NCI-H748 treated with DMSO at 0.1 percent for 48 hours (cell line): ENCODE data around the gene RPS27.
"Not testable (repeated sequence)": the region's sequence is repeated elsewhere in the genome, so short reads cannot be mapped to it uniquely, and the experiment has no call there.

Source experiments
- DNase-seq: peaks from one replicate; lab custom pipeline; 2025; lab: John Stamatoyannopoulos, UW

The RPS27 gene

DNA sequence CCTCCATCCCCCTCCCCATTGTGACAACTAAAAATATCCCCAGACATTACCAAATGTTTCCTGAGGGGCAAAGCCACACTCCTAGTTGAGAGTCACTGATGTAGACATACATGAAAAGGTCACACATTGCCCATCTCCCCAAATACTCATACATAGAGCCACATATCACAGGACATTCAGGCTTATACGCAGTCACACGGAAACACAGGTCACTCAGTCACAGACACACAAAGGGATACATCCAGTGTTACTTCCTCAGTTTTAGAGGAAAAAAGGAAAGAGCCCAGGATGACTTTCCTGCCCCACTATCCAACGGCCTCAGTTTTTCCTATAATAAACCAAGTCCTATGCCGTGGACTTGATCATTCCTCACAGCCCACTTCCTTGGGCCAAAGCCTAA, 29.1 kb upstream of the RPS27 start:
- no peak for DNase-seq

DNA sequence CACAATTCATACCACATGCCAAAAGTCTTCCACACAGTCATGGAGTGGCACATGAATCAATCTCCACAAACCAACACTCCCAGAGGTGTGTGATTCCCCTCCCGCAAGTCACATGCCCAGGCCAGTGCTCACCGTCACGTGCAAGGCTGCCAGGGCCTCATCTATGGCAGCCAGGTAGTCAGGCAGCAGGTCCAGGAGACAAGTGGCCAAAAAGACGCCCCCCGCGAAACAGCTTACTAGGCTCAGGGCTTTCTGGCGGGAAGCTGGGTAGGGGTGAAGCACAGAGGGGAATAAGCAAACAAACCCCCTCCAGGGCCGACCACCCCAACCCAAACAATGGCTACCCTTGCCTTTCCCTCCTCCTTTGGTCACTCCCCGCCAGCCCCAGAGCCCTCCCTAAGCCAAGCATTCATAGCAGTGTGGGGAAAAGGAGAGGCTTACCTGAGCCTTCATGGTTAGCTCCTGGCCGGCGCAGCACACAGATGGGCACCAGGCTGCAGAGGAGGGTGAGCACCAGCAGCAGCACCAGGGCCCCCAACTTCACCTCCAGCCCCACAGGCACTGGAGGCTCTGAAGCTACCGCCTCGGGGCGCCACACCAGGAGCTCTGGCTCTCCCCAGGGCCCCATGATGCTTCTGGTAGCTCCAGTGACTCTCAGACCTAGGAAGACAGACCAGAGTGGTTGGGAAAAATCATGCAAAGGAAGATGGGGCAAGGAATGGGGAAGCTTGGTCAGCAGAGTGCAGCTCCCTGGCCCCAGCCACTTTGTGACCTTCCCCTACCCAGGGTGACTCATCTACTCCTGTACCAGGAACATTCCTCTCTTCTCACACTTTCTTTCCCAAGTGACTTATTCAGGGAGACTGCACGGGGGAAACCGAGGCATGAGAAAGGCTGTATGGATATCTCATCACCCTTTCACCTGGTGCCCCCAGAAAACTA, 28.2 kb upstream of the RPS27 start:
- DNase-seq, result no peak

DNA sequence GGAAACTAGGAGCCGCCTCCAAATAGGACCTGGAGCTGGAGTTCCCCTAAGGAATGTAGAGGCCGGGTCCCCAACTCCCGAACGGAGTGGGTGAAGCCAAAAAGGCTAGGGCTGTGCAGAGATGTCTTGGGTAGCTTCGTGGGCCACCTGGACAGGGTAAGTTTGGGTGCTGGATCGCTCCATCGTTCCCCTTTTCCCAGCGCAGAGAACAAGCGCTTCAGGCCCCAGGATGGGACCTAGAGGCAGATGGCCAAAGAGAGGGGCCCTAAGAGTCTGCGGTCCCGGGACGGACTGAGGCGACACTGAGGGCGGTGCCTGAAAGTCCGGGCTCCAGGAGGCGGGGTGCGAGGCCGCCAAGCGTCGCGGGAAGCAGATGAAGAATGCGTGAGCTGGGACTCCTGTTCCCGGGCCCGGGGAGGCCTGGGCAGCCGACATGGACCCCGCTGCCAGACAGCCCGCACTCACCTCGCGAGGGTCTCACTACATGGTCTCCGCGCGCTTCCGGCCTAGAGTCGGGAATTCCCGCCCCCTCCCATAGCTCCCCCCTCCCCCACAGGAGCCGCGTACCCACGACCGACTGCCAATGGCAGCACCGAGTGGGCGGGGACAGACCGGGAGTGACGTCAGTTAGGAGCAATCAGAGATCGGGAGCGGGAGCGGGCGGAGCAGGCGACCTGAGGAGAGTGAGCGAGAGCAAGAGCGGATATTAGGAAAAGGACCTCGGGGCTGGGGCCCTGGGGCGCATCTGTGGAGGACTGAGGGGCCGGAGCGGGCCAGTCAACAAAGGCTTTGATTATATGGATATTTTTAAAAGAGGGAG, 27.3 kb upstream of the RPS27 start, which contains the start of gene SLC39A1:
Gene SLC39A1, minus strand, starts transcription at position 508 of the 820 bp plus-strand sequence. CDS start 822 bp downstream, outside the sequence.
- peak; percentile 96 for DNase-seq

DNA sequence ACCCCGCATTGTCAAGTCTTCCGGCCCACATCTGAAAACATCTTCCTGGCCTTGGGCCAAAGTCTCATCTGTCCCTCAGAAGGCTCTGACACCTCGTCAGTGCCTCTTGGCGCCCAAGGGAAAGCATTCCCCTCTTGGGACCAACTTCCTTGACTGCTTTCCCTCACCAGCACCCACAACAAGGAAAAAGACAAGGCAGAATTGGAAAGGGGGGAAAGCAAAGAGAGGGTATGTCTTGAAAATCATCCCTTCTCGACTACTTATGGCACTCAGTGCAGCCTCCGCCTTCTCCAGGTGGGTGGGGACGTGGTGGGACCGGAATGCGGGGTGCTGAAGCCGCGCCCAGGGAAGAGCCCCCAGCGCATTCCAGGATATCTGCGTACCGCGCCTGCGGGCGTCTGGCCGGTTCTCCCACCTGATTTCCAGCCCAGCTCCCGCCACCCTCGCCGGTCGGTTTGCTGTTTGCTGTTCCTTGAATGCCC, 26.7 kb upstream of the RPS27 start:
- no peak for DNase-seq

DNA sequence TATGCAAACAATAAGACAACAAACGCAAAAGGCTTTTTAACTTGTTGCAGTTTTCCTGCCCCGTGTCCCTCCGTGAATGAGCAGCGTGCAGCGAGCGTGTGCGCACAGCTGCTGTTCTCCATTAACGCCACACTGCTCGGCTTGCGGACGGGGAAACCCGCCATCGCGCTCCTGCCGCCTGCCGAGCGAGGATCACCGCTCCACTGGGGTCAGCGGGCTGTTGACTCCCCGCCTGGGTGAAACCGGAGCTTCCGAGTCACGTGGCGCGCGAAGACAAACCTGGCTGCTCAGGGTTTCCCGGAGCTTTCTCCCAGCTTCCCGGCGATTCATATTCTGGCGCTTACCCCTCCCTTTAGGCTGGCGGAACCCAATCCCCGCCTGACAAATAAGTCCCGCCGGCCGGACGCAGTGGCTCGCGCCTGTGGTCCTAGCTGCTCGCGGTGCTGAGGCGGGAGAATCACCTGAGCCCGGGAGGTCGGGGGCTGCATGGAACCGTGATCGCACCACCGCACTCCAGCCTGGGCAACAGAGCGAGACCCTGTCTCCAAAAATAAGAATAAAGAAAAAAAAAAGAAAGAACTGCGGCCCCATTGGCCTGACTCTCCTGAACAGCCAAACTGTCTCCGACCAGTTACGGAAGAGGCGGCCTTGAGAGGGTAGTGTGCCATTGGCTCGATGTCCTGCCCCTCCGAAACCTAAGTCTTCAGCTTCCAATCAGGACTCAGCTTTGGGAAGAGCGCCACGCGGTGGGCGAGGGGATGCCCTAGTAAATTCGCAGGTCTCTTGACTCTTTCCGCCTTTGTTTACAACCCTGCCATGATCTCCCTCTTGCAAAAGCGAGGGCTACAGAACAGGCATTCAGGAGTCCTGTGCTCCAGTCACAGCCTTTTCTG, 23.2 kb upstream of the RPS27 start, which contains the start of gene CREB3L4:
Gene CREB3L4, plus strand, starts transcription at position 796 of the 893 bp plus-strand sequence. CDS start 624 bp downstream, outside the sequence.
- peak; percentile 94 for DNase-seq

DNA sequence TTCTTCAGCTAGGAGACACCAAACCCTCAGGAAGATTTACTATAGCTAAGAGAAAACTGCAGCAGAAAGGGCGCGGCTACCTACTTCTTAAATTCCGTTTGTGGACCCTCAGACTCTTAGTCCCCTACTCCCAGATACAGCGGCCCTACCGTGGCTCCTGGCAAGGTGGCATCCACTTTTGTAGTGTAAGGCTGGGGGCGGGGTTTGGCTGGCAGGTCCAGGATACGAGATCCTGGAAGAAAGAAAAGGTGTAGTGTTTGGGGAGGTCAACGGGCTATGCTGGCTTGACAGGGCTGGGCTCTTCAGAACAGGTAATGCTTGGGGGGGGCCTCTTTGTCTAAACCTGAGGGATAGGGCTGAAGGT, 22.6 kb upstream of the RPS27 start:
- DNase-seq, result peak; percentile 79

DNA sequence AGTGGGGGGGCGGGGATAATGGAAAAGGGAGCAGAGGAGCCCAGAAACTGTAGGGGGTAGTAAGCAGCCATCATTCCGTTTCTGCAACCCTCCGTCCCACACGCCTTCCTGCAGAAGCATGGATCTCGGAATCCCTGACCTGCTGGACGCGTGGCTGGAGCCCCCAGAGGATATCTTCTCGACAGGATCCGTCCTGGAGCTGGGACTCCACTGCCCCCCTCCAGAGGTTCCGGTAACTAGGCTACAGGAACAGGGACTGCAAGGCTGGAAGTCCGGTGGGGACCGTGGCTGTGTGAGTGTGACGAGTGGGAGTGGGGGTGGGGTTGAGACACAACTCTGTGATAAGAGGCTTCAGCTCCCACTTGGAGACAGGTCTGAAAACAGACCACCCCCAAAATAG, 22.2 kb upstream of the RPS27 start:
- peak; percentile 36 for DNase-seq

DNA sequence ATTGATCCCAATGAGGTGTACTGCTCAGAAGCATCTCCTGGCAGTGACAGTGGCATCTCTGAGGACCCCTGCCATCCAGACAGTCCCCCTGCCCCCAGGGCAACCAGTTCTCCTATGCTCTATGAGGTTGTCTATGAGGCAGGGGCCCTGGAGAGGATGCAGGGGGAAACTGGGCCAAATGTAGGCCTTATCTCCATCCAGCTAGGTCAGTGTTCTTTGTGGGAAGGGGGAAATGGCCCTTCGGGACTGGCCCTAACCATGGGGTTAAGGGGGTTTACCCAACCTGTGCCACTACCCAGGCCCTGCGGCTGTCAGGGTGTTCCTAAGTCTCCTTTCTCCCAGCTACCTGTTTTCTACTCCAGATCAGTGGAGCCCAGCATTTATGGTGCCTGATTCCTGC, 21.6 kb upstream of the RPS27 start:
- DNase-seq, result no peak

DNA sequence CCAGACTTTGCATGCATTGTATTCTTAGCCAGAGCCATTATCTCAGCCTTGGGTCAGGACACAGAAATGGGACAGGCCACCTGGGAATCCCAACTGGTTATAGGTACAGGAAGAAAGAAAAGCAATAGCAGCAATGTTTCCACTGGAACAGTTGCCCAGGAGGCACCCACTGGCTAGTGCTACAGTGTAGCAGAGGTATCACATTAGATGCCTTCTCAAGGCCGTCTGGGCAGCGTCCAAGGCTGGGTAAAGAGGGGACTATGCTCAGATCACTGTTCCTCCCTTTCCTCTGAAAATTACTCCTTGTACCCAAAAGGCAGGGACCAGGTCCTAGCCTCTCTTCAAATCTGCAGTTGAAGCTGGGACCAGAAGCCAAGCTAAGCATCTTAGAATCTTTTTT, 20.2 kb upstream of the RPS27 start:
- no peak for DNase-seq

DNA sequence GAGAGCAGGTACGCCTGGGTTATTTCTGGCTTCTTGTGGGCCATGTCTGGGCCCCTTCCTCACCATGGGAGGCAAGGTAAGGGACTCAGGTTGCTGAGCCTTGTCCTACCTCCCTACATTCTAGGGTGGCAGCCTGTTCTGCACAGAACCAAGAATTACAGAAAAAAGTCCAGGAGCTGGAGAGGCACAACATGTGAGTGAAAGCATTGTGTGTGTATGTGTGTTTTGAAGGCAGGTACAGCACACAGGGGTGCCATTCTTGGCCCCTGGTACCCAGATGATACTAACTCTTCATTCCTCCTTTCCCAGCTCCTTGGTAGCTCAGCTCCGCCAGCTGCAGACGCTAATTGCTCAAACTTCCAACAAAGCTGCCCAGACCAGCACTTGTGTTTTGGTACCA, 17.5 kb upstream of the RPS27 start:
- no peak for DNase-seq

DNA sequence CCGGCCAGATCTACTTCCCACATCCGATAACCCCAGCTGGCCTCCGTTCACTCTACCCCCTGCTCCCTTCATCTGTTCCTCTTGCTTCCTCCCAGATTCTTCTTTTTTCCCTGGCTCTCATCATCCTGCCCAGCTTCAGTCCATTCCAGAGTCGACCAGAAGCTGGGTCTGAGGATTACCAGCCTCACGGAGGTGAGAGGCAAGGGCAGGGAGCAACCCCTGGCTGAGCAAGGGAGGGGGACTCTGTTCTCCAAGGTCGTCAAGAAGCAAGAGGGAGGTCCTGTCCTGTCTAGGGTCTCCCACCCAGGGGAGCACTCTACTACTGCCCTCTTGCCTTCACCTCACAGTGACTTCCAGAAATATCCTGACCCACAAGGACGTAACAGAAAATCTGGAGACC, 17.0 kb upstream of the RPS27 start:
- DNase-seq, result no peak

DNA sequence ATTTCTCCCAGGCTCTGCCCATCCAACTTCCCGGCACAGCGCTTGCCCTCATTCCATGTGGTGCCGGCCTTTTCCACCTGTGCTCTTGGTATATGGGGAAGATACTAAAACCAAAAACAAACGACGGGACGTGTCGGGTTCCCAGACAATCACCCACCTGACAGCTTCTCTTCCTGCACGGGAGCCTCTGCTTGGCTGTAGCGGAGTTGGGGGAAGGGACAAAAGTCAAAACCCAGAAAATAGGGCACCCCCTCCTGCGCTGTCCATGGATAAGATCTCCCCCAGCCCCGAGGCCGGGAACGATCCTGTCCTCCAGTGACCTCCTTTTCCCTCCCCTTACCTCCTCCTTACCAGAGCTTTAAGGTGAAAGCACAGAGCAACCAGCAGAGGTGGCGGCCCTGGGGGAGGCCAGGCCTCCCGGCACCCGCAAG, 13.7 kb upstream of the RPS27 start:
- no peak for DNase-seq

DNA sequence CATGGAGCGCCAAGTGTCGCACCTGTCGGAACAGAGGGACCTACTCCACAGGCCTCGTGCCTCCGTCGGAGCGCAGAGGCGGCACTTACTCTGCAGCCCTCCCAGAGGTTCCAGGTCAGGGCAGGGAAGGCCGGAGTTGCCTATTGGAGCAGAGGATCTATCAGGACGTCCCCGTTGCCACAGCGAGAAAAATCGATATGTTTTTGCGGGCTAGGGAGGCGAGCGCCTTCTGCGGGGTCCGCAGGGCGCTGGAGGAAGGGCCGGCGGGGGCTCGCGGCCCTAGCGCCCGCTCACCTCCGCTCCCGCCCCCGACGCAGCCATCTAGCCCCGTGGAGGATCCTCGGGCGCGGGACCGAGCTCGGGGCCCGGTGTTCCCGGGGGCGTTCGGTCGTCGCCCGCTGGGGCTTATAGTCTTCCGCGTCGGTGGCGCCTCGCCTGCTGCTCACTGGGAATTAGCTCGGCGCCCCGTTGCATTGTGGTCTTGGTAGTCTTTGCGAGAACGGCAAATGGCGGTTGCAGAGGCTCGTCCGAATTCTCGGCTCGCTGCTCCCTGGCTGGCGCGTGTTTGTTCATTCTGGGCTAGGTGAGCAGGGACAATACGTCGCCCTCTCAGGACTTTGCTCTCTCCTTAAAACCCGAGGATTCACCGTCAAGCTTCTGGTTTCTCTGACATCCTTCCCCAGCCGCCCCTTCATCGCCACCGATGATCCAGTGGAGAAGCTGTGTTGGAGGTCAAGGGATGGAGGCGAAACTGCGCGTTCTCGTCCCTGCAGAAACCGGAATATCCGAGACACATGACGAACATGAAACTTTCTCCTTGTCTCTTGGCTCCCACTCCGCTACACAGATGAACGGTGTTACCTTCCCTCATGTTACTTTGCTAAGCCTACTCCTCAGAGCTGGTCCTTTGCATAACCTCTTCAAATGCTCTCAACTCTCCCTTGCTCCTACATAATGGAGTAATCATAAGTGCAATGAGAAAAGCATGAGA, 13.0 kb upstream of the RPS27 start, which contains the start of gene JTB:
Gene JTB, minus strand, starts transcription at position 425 of the 991 bp plus-strand sequence. Its CDS starts 422 bp downstream, at position 3.
- DNase-seq, result peak; percentile 67

DNA sequence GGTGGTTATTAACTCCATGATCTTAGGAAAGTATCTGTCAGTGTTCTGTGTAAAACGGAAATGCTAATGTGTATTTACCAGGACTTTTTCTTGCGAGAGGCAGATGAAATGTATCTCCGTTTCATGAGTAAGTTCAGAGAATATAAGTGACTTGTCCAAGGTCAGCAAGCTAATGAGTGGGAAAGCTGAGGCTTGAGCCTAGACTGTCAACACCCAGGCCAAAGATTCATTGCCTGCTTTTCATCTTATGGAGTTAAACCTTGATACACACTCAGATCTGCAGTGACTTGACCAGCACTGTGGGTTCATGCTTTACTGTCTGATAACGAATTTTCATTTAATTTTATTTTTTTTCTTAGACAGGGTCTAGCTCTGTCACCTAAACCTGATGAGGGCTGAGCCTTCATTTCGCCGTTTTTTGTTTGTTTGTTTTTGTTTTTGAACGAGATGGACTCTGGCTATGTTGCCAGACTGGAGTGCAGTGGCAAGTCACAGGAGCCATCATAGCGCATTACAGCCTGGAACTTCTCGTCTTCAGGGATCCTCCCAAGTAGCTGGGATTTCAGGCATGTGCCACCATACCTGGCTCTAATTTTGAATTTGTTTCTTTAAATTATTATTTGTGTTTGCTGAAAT, 12.2 kb upstream of the RPS27 start:
- DNase-seq, result no peak

DNA sequence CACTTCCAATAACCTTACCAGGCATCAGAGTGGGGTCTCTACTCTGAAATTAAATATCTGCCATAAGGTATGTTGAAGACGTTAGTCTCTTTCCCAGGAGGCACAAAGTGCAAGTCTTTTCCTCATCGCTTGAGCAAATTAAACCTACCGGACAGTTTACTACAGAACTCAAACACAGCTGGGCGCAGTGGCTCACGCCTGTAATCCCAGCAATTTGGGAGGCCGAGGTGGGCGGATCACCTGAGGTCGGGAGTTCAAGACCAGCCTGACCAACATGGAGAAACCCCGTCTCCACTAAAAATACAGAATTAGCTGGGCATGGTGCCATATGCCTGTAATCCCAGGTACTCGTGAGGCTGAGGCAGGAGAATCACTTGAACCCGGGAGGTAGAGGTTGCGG, 11.5 kb upstream of the RPS27 start:
- not testable (repeated sequence) for DNase-seq

DNA sequence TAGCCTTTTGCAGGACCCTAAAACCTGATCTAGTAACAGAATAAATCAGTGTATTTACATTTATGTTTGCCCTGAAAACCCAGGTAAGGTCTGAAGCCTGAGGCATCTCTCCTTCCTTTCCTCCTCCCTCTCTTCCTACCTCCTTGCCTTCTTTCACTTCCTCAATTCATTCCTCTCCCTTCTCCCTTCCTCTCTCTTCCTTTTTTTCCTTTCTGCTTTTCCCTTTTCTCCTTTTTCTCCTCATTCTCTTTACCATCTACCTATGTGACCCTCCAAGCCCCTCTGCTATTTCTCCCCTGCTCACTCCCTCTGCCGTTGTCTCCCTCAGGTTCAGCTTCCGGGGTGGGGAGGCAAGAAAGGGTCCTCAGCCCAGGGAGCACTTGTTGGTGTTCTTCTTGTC, 8.8 kb upstream of the RPS27 start:
- DNase-seq, result not testable (repeated sequence)

DNA sequence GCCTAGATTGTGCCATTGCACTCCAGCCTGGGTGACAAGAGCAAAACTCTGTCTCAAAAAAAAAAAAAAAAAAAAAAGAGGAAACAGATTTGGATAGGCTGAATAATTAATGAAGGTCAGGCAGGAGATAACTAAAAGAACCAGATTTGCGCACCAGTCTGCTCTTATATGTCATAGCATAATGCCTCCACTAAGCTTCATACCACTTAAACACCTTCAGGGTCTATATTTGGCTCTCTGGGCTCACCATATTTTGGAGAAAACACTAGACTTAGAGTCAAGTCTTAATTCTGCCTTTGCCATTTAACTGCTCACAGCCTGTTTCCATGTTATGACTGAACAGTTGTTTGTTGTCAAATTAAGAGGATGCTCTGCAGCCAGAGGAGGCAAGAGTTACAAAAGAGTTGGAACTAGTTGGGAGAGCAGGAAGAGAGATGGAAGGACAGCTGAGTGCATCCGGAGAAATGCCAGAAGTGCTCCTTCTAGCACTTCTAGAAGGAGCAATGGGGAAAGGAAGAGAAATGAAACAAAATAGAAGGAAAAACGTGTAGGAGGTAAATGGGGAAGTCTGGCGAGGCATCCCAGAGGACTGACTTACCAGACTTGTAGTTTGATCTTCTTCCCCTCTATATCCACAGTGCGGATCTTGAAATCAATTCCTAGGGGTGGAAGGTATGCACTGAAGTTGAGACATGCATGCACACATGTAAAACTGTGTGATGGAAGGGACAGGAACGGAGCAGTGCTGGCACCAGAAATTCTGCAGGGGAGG, 6.3 kb upstream of the RPS27 start:
- DNase-seq, result no peak

DNA sequence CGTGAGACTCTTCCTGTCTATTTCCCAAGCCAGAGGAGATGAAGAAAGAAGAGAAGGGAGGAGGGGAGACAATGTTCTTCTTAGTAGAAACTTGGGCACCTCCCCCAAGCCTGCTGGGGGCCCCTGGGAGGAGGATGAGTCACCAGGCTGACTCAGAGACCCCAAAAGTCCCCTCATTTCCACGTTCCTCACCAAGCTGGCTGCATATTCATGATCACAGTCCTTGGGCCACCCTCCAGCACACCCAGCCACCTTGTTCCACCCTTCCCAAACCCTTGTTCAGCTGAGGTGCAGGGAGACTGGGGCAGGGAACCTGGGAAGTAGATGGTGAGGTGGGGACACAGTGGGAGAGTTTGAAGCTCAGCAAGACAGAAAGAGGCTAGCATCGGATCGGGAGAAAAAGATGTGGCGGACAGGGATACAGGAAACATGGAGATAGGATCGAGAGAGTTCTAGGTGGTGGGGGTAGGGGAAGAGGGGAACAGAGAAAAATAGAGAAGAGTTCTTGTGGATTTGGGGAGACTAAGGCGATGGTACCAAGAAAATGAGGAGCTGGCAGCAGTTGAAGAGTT, 5.1 kb upstream of the RPS27 start:
- DNase-seq, result no peak
